ENCODE results near the gene SIAH2. TPM values are rescaled to one million over a fixed set of nuclear protein-coding genes. Genes with fewer than 3 reads are reported as not detected.

The SIAH2 gene
- polyA plus RNA-seq, 1 donor: 16.4 TPM

- no peak for DNase-seq
Observed at GRCh38 chr3:150773616-150774192, 10.7 kb upstream of the SIAH2 start.

GRCh38 chr3:150771600-150771999 lies 8.6 kb upstream of the SIAH2 start:
- no peak for DNase-seq

GRCh38 chr3:150770681-150771080 lies 7.7 kb upstream of the SIAH2 start:
- no peak for DNase-seq

GRCh38 chr3:150766742-150767141 lies 3.8 kb upstream of the SIAH2 start:
- no peak for DNase-seq

- DNase-seq: no peak
Observed at GRCh38 chr3:150765949-150766720, 3.2 kb upstream of the SIAH2 start.

GRCh38 chr3:150764967-150765366 lies 2.0 kb upstream of the SIAH2 start:
- no peak for DNase-seq

- DNase-seq: no peak
Observed at GRCh38 chr3:150764566-150764965, 1.6 kb upstream of the SIAH2 start.

- peak; percentile 53 for DNase-seq
Observed at GRCh38 chr3:150763841-150764483, 993 bp upstream of the SIAH2 start.

- DNase-seq: no peak
Observed at GRCh38 chr3:150762662-150763121, 277 bp downstream of the SIAH2 start.

- peak; percentile 67 for DNase-seq
Observed at GRCh38 chr3:150761831-150762661, 923 bp downstream of the SIAH2 start.

GRCh38 chr3:150760431-150761200 lies 2.4 kb downstream of the SIAH2 start:
- no peak for DNase-seq

GRCh38 chr3:150759947-150760346 lies 3.0 kb downstream of the SIAH2 start:
- no peak for DNase-seq

GRCh38 chr3:150759319-150759718 lies 3.6 kb downstream of the SIAH2 start:
- no peak for DNase-seq

GRCh38 chr3:150757768-150758167 lies 5.2 kb downstream of the SIAH2 start:
- no peak for DNase-seq

GRCh38 chr3:150757364-150757763 lies 5.6 kb downstream of the SIAH2 start:
- no peak for DNase-seq

- DNase-seq: no peak
Observed at GRCh38 chr3:150756491-150757059, 6.4 kb downstream of the SIAH2 start.

- no peak for DNase-seq
Observed at GRCh38 chr3:150755902-150756301, 7.1 kb downstream of the SIAH2 start.

GRCh38 chr3:150754896-150755295 lies 8.1 kb downstream of the SIAH2 start:
- DNase-seq: no peak

- DNase-seq: no peak
Observed at GRCh38 chr3:150751781-150752263, 11.1 kb downstream of the SIAH2 start.

GRCh38 chr3:150749255-150749654 lies 13.7 kb downstream of the SIAH2 start:
- no peak for DNase-seq

- no peak for DNase-seq
Observed at GRCh38 chr3:150748684-150749047, 14.3 kb downstream of the SIAH2 start.

All from hindlimb muscle (tissue), 1 donor.